Activated naive CD8-positive, alpha-beta T cell treated with anti-CD3 and anti-CD28 coated beads, Interleukin-2, amount 10 ng/mL, durations not matched to agents 7 days and 5 days (primary cell): Measurements from ENCODE around the gene OST4. TPM values are rescaled to one million over a fixed set of nuclear protein-coding genes. Genes with fewer than 3 reads are reported as not detected.

Experiments used
- ATAC-seq: fragments of 150-1000 bp; cut with Tn5 transposase; one replicate; pipeline ENCODE4 v1.10.0; 2021; ENCODE audit warnings: low read depth, moderate library complexity
- POLR2A ChIA-PET: fragments of 350-600 bp; sonication (Branson Sonifier 250); formaldehyde crosslinking; loops from one replicate; lab custom pipeline; 2021; ENCODE audit warnings: antibody characterized with exemption; lab: Charles Lee
- DNase-seq: peaks from one replicate; pipeline ENCODE4 v3.0.0; 2021
- H3K27ac Mint-ChIP-seq: one replicate; pipeline ENCODE4 v1.8.0; 2022; ENCODE audit warnings: mild to moderate bottlenecking, mixed read lengths
- H3K27me3 Mint-ChIP-seq: one replicate; pipeline ENCODE4 v1.8.0; 2022; ENCODE audit warnings: mild to moderate bottlenecking, moderate library complexity, mixed read lengths
- H3K36me3 Mint-ChIP-seq: one replicate; pipeline ENCODE4 v1.8.0; 2021; ENCODE audit warnings: mild to moderate bottlenecking, mixed read lengths
- H3K4me1 Mint-ChIP-seq: one replicate; pipeline ENCODE4 v1.8.0; 2021; ENCODE audit warnings: mixed read lengths
- H3K4me3 Mint-ChIP-seq: one replicate; pipeline ENCODE4 v1.8.0; 2022; ENCODE audit warnings: mild to moderate bottlenecking, moderate library complexity, mixed read lengths
- H3K9me3 Mint-ChIP-seq: one replicate; pipeline ENCODE4 v1.8.0; 2021; ENCODE audit warnings: mixed read lengths
- total RNA-seq, 2 experiments: library from RNA; stranded (reverse); gene quantifications; one replicate each; pipeline ENCODE4 v1.2.3, GENCODE V29; 2021

The OST4 gene
- total RNA-seq, 2 experiments from 2014 or later: 302 to 325 TPM

GRCh38 chr2:27038012-27038411, 33.4 kb downstream of the OST4 start:
- ATAC-seq: no peak
- peaks cover 13% of the 10 kb centered on the region for H3K4me1 Mint-ChIP-seq
- no peak overlapping the region for H3K4me3 Mint-ChIP-seq
- H3K27ac Mint-ChIP-seq: no peak overlapping the region
- POLR2A ChIA-PET: no interaction called here
- no peaks in the 10 kb centered on the region for H3K27me3 Mint-ChIP-seq
- no peak for DNase-seq
- H3K36me3 Mint-ChIP-seq: peaks cover 12% of the 10 kb centered on the region
- H3K9me3 Mint-ChIP-seq: no peaks in the 10 kb centered on the region

- peaks cover 16% of the 10 kb centered on the region for H3K36me3 Mint-ChIP-seq
Observed at GRCh38 chr2:27033253-27033852, 38.1 kb downstream of the OST4 start.

GRCh38 chr2:27032495-27033252, 38.8 kb downstream of the OST4 start, which contains the start of gene TMEM214:
TSS of gene TMEM214 (plus strand) at chr2:27032965. CDS start at chr2:27033016, 51 bp downstream.
- ATAC-seq (peak; percentile 96), DNase-seq (peak; percentile 87)
- peak within 1 kb of the TSS; percentile 98 for H3K4me3 Mint-ChIP-seq
- peak within 1 kb of the TSS; percentile 90 for H3K27ac Mint-ChIP-seq
- no peaks in the 10 kb centered on the region for H3K27me3 Mint-ChIP-seq
- POLR2A ChIA-PET: interaction anchor here (0.7 to 2.7 kb wide), 6 partner anchors 14 to 55 kb away, joined by 3 to 23 read pairs (median 3); partner anchors contain the start of genes AGBL5, KHK and OST4
- H3K4me1 Mint-ChIP-seq: peaks cover 26% of the 10 kb centered on the region
- H3K36me3 Mint-ChIP-seq: peaks cover 16% of the 10 kb centered on the region
- H3K9me3 Mint-ChIP-seq: no peaks in the 10 kb centered on the region

More at GRCh38 chr2:27033253-27033852, 38.1 kb downstream of the OST4 start:
- POLR2A ChIA-PET: interaction anchor here (0.7 to 2.7 kb wide), 5 partner anchors 13 to 54 kb away, joined by 3 to 23 read pairs (median 3); partner anchors contain the start of genes AGBL5, KHK and OST4
- Mint-ChIP-seq H3K4me3 (peak overlapping the region; percentile 98), H3K27ac (peak overlapping the region; percentile 90), H3K9me3 (no peaks in the 10 kb centered on the region), H3K4me1 (peaks cover 26% of the 10 kb centered on the region), H3K27me3 (no peaks in the 10 kb centered on the region)
- DNase-seq (no peak), ATAC-seq (no peak)

GRCh38 chr2:27029051-27029450, 42.4 kb downstream of the OST4 start:
- no peak overlapping the region for H3K4me3 Mint-ChIP-seq
- POLR2A ChIA-PET: interaction anchor here (1.2 kb wide), 1 partner anchor 22 kb away, joined by 4 read pairs; the partner anchor contains the start of gene AGBL5
- H3K9me3 Mint-ChIP-seq: no peaks in the 10 kb centered on the region

GRCh38 chr2:27027211-27027651, 44.2 kb downstream of the OST4 start:
- Mint-ChIP-seq H3K9me3 (no peaks in the 10 kb centered on the region), H3K4me1 (peaks cover 15% of the 10 kb centered on the region), H3K4me3 (no peak overlapping the region), H3K27me3 (no peaks in the 10 kb centered on the region), H3K27ac (no peak overlapping the region), H3K36me3 (peaks cover 8% of the 10 kb centered on the region)
- POLR2A ChIA-PET: interaction anchor here (1.6 kb wide), 1 partner anchor 58 kb away, joined by 4 read pairs; no protein-coding TSS in a partner anchor
- DNase-seq: peak; percentile 19
- ATAC-seq: no peak

More at GRCh38 chr2:27029051-27029450, 42.4 kb downstream of the OST4 start:
- ATAC-seq (no peak), DNase-seq (no peak)
- Mint-ChIP-seq H3K36me3 (peaks cover 10% of the 10 kb centered on the region), H3K4me1 (peaks cover 22% of the 10 kb centered on the region), H3K27ac (no peak overlapping the region), H3K27me3 (no peaks in the 10 kb centered on the region)

- H3K27me3 Mint-ChIP-seq: no peaks in the 10 kb centered on the region
- no peaks in the 10 kb centered on the region for H3K9me3 Mint-ChIP-seq
- ATAC-seq: no peak
- peaks cover 11% of the 10 kb centered on the region for H3K4me1 Mint-ChIP-seq
- no peak overlapping the region for H3K27ac Mint-ChIP-seq
- peak; percentile 20 for DNase-seq
- POLR2A ChIA-PET: interaction anchor here (1.6 kb wide), 1 partner anchor 59 kb away, joined by 4 read pairs; no protein-coding TSS in a partner anchor
- H3K4me3 Mint-ChIP-seq: no peak overlapping the region
- peaks cover 6% of the 10 kb centered on the region for H3K36me3 Mint-ChIP-seq
Observed at GRCh38 chr2:27025861-27026851, 45.3 kb downstream of the OST4 start.

- Mint-ChIP-seq H3K4me1 (peaks cover 7% of the 10 kb centered on the region), H3K27ac (no peak overlapping the region), H3K27me3 (no peaks in the 10 kb centered on the region), H3K9me3 (no peaks in the 10 kb centered on the region), H3K4me3 (no peak overlapping the region), H3K36me3 (peaks cover 2% of the 10 kb centered on the region)
- ATAC-seq (no peak), DNase-seq (no peak)
- POLR2A ChIA-PET: no interaction called here
Observed at GRCh38 chr2:27025281-27025800, 46.1 kb downstream of the OST4 start.

- POLR2A ChIA-PET: no interaction called here
- H3K36me3 Mint-ChIP-seq: peaks cover 2% of the 10 kb centered on the region
- H3K27ac Mint-ChIP-seq: no peak overlapping the region
- H3K9me3 Mint-ChIP-seq: no peaks in the 10 kb centered on the region
- no peaks in the 10 kb centered on the region for H3K27me3 Mint-ChIP-seq
- no peak overlapping the region for H3K4me3 Mint-ChIP-seq
- ATAC-seq (no peak), DNase-seq (no peak)
- peaks cover 4% of the 10 kb centered on the region for H3K4me1 Mint-ChIP-seq
Observed at GRCh38 chr2:27024812-27025211, 46.6 kb downstream of the OST4 start.

- POLR2A ChIA-PET: no interaction called here
- no peak for ATAC-seq
- H3K36me3 Mint-ChIP-seq: no peaks in the 10 kb centered on the region
- no peak overlapping the region for H3K4me3 Mint-ChIP-seq
- no peaks in the 10 kb centered on the region for H3K27me3 Mint-ChIP-seq
- peak; percentile 23 for DNase-seq
- no peaks in the 10 kb centered on the region for H3K9me3 Mint-ChIP-seq
- no peaks in the 10 kb centered on the region for H3K4me1 Mint-ChIP-seq
- no peak overlapping the region for H3K27ac Mint-ChIP-seq
Observed at GRCh38 chr2:27024188-27024587, 47.3 kb downstream of the OST4 start.

- no peak overlapping the region for H3K27ac Mint-ChIP-seq
- ATAC-seq (no peak), DNase-seq (no peak)
- H3K36me3 Mint-ChIP-seq: no peaks in the 10 kb centered on the region
- H3K4me1 Mint-ChIP-seq: no peaks in the 10 kb centered on the region
- POLR2A ChIA-PET: no interaction called here
- no peaks in the 10 kb centered on the region for H3K27me3 Mint-ChIP-seq
- H3K9me3 Mint-ChIP-seq: no peaks in the 10 kb centered on the region
- H3K4me3 Mint-ChIP-seq: no peak overlapping the region
Observed at GRCh38 chr2:27023740-27024139, 47.7 kb downstream of the OST4 start.

GRCh38 chr2:27021253-27022049, 50.0 kb downstream of the OST4 start:
- Mint-ChIP-seq H3K27me3 (no peaks in the 10 kb centered on the region), H3K36me3 (no peaks in the 10 kb centered on the region), H3K4me3 (no peak overlapping the region), H3K27ac (no peak overlapping the region), H3K9me3 (no peaks in the 10 kb centered on the region), H3K4me1 (no peaks in the 10 kb centered on the region)
- no peak for DNase-seq
- POLR2A ChIA-PET: no interaction called here
- ATAC-seq: no peak
